DMS53 (cell line): ENCODE measurements around the gene TPO.

Experiments used
- DNase-seq: peaks from one replicate; lab custom pipeline; 2025; lab: John Stamatoyannopoulos, UW

TPO gene

GRCh38 chr2:1527153-1527992 is 114.1 kb downstream of the TPO start:
- DNase-seq, result no peak

DNA sequence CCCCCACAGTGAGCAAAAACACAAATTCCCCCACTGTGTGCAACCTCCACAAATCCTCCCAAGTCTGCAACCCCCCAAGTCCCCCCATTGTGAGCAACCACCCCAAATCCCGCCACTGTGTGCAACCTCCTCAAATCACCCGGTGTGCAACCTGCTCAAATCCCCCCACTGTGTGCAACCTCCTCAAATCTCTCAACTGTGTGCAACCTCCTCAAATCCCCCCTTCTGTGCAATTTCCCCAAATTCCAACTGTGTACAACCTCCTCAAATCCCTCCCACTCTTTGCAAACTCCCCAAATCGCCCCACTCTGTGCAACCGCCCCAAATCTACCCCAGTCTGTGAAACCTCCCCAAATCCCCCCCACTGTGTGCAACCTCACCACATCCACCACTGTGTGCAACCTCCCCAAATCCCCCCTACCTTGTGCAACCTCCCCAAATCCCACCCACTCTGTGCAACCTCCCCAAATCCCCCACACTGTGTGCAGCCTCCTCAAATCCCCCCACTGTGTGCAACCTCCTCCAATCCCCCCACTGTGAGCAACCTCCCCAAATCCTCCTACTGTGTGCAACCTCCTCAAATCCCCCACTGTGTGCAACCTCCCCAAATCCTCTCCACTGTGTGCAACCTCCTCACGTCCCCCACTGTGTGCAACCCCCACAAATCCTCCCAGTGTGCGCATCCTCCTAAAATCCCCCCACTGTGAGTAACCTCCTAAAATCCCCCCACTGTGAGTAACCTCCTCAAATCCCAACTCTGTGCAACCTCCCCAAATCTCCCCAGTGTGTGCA is 115.2 kb downstream of the TPO start:
- no peak for DNase-seq

DNA sequence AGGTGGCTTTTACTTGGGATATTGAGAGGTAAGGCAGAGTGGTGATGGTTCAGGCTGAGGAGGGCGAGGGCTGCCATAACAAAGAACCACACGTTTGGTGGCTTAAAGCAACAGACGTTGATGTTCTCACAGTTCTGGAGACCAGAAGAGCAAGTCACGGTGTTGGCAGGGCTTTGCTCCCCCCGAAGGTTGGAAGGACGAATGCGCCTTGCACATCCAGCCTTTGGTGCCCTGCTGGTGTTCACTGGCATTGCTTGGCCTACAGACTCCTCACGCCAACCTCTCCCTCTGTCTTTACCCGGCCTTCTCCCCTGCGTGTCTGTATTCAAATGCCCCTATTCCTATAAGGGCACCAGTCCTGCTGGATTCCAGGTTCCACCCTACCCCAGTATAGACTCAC is 125.4 kb downstream of the TPO start:
- DNase-seq, result no peak

GRCh38 chr2:1539441-1539840 is 126.2 kb downstream of the TPO start:
- DNase-seq, result no peak

DNA sequence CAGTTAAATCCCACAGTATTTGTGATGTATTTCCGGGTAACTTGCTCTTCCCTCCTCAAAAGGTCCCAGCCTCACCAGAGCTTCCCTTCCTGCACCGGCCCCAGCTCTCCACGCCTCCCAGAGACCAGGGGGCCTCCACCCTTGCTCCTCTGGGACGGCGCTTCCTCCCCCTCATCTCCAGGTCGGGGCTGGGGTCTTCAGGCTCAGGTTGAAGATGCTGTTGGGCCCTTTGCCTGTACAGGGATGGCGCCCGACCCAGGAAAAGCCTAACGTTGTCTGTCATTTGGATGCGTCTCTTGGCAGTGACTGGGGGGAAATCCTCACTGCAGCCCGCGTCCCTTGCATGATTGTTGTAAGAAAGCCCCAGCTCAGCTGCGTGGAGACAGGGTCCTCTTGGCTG is 126.7 kb downstream of the TPO start:
- DNase-seq, result no peak

GRCh38 chr2:1540481-1540880 is 127.2 kb downstream of the TPO start:
- DNase-seq, result no peak

DNA sequence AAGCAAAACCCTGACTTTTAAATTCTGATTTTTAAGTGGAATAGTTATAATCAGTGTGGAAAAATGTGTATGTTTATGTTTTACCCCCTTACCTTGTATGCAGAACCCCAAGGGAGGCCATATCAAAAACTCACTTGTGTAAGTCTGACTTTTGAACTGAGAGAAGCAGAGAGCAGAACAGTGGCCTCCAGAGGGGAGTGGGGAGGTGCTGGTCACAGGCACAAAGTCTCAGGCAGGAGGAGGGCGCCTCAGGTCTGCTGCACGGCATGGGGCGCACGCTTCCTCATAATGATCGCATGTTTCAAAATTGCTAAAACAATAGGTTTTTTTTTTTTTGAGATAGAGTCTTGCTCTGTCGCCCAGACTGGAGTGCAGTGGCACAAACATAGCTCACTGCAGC is 127.8 kb downstream of the TPO start:
- no peak for DNase-seq

GRCh38 chr2:1541819-1542475 is 128.7 kb downstream of the TPO start:
- DNase-seq, result no peak

GRCh38 chr2:1542971-1543370 is 129.7 kb downstream of the TPO start:
- DNase-seq, result no peak

- no peak for DNase-seq
Measured at GRCh38 chr2:1543776-1544477, 130.7 kb downstream of the TPO start.

DNA sequence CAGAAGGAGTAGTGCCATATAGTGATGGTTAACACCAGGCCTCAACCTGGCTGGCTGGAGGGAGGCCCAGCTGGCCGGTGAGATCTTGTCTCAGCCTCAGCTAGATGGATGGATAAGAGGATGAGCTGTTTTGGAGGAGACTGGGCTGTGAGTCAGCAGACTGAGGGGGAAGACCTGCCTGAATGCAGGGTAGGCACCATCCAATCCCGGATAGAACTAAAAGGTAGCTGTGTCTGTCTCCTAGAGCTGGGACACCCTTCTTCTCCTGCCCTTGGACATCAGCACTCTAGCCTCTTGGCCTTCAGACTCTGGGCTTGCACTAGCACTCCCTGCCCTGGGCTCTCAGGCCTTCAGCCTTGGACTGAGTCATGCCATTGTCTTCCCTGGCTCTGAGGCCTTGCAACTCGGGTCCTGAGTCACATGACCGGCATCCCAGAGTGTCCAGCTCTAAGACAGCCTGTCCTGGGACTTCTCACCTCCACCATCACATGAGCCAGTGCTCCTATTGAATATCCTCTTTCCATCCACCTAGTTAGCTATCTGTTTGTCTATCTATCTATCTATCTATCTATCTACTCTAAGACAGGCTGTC is 131.3 kb downstream of the TPO start:
- DNase-seq, result no peak

DNA sequence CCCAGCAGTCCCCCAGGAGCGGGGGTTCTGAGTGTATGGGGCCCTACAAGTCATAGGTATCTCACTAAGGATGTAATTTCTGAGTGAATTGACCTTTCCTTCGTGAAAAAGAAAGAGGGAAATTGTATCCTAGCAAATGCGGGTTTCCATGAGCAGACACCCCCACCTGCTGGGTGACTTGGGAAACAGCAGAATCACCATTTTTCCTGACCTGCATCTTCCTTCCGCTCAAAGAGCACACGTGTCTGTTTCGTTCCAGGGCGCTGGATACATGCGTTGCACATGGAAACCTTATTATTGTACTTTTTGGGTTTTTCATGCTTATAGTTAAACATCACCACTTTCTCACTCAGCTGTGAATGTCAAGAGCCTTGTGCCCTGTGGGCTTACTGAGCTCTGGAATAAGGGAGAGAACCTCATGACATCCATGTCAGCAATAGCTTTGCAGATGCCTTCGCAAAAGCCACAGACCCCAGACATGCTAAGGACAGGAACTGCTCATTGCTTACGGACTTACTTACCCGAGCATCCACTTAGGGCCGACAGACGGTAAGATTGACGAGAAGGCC is 132.8 kb downstream of the TPO start:
- DNase-seq, result peak; percentile 40

DNA sequence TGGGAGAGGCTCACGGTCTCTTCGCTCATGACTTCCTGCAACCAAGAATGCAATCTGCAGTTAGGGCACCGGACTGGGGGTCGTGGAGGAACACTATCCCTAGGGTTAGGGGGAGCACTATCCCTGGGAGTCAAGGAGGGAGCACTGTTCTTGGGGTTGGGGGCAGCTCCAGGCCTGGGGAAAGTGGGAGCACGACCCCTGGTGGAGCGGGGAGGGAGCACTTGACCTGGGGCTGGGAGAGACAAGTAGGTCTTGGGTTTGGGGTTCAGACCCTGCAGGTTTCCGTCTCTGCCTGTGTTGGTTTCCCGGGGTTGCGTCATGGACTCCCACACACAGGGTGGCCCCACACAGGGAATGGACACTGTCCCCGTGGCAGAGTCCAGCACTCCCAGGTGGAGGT is 133.6 kb downstream of the TPO start:
- DNase-seq, result no peak

DNA sequence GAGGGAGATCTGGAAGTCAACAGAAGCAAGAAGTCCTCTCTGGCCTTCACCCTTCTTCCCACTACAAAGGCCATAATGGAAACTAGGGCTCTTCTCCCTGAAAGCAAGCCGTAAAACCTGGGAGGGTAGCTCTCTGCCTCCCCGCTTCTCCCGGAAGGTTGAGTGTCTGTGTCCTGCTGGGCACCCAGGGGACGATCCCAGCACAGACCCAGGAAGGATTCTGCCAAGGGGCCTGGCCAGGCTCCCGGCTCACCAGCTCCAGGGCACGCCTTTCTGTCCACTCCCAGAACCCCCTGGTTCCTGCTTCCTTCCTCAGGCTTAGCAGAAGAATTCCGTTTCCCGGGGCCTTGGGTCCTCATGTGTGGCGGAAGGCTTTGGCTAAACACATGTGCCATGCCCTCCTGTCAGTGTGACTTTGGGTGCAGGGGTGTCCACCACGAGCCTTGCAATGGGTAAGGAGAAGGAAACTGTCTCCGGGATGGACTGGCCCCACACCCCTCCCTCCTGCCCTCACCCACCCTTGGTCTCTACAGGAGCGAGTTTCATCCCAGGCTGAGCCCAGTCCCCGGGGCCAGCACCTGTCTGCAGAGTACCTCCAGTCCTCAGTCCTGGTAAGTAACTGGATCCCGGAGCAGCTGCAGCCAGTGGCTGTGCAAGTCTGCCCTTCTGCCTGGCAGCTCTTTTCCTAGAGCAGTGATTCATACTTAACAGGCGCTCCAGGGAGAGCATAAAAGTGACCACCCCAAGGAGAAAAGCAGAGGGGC is 135.8 kb downstream of the TPO start:
- no peak for DNase-seq

DNA sequence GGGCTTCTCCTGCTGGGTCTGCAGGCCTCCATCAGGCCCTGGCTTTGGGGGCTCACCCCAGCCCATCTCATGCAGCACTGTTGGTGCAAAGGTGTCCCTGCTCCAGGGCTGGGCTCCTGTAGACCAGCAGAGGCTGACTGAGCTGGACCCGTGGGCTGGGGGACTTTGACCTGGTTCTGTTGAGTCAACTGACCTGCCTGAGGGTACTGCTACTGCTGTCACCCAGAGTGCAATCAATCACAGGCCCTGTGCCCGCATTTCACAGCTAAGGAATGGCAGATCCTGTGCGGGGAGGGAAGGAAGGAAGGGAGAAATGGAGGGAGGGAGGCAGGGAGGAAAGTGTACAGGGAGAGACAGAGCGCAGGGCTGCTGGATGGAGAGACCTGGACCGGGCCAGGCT is 136.8 kb downstream of the TPO start:
- DNase-seq, result no peak

GRCh38 chr2:1550658-1551316 is 137.5 kb downstream of the TPO start:
- peak; percentile 13 for DNase-seq

GRCh38 chr2:1551905-1552304 is 138.6 kb downstream of the TPO start:
- no peak for DNase-seq

DNA sequence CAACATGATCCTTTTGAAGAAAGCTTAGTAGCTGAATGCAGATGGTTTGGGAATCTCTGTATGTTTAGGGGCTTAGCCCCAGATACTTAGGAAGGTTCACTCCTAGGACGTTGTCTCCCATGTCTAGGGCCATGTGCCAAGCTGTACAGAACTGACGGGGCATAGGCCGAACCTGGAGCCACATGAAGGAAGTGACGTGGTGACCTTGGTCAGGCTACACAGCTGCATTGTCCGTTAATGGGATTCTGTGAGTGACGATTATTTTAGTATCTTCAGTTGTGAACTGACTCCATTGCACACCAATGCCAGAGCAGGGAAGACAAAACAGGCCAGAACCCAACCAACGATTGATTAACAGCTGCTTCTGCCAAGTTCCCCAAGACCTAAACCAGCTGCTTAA is 139.3 kb downstream of the TPO start:
- DNase-seq, result no peak

- DNase-seq, result no peak
Measured at GRCh38 chr2:1553671-1554295, 140.5 kb downstream of the TPO start.

DNA sequence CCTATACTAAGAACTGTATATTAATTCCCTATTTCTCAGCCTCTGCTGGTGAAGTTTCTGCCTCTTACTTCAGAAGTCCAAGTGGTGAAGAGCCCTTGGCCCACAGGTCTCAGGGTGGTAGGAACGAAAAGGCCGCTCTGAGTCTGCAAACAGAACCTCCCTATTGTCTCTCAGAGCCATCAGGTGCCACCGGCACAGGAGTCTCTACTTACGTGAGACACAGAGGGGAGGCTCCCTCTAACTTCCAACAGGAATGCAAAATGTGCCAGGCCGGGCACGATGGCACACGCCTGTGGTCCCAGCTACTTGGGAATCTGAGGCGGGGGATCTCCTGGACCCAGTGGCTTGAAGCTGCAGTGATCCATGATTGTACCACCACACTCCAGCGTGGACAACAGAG is 143.0 kb downstream of the TPO start:
- no peak for DNase-seq
